ENCODE measurements around the gene PAM. TPM values are rescaled to one million over a fixed set of nuclear protein-coding genes. Genes with fewer than 3 reads are reported as not detected.

Gene PAM
- total and polyA plus RNA-seq, 7 donors = 14.3 to 261 (median 198) TPM

GRCh38 chr5:103006921-103007320, 251.8 kb downstream of the PAM start:
- H3K9me3 ChIP-seq = no peaks in the 10 kb centered on the region
- H3K27ac ChIP-seq = no peak overlapping the region
- peaks cover 0 to 51% (median 6%) of the 10 kb centered on the region in 4 donors for H3K36me3 ChIP-seq
- H3K27me3 ChIP-seq = no peaks in the 10 kb centered on the region
- TF ChIP-seq, protein P1, sequence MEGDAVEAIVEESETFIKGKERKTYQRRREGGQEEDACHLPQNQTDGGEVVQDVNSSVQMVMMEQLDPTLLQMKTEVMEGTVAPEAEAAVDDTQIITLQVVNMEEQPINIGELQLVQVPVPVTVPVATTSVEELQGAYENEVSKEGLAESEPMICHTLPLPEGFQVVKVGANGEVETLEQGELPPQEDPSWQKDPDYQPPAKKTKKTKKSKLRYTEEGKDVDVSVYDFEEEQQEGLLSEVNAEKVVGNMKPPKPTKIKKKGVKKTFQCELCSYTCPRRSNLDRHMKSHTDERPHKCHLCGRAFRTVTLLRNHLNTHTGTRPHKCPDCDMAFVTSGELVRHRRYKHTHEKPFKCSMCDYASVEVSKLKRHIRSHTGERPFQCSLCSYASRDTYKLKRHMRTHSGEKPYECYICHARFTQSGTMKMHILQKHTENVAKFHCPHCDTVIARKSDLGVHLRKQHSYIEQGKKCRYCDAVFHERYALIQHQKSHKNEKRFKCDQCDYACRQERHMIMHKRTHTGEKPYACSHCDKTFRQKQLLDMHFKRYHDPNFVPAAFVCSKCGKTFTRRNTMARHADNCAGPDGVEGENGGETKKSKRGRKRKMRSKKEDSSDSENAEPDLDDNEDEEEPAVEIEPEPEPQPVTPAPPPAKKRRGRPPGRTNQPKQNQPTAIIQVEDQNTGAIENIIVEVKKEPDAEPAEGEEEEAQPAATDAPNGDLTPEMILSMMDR (IDR thresholded peaks at IDR 0.05) = no peak
- TF ChIP-seq POLR2A (IDR thresholded peaks at IDR 0.05) = no peak
- TF ChIP-seq POLR2AphosphoS5 (IDR thresholded peaks at IDR 0.05) = no peak
- TF ChIP-seq EP300 (IDR thresholded peaks at IDR 0.05) = no peak
- no peak for DNase-seq
- H3K4me3 ChIP-seq = no peak overlapping the region
- WGBS, 2 donors = 82 to 85% methylated on average over 1 of the region's 1 CpG
- no peaks in the 10 kb centered on the region for H3K4me1 ChIP-seq
- intact Hi-C loops (cut with DNase I) = no loop called here

DNA sequence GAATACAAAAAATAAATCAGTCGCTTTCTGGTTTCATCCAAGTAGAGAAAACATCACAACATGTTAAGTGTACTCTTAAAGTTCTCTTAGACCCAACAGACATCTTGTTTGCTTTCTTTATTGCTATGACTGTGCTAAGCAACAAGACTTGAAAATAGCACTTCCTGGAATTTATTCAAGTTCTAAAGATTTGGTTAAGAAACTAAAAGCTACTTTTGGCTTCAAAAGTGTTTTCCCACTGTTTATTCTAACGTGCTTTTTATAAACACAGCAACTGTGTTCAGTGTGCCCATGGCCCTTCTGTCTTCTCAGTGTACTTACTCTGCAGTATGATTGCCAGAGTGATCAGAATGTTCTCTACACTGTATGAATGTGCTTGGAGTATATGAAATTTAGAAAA, 255.1 kb downstream of the PAM start:
- no peak overlapping the region for H3K27ac ChIP-seq
- H3K9me3 ChIP-seq = no peaks in the 10 kb centered on the region
- WGBS, 2 donors = 50 to 61% methylated on average over 2 of the region's 2 CpGs
- intact Hi-C loops (cut with DNase I) = no loop called here
- no peak for DNase-seq
- TF ChIP-seq, protein P1 (IDR thresholded peaks at IDR 0.05) = no peak
- TF ChIP-seq POLR2AphosphoS5 (IDR thresholded peaks at IDR 0.05) = no peak
- no peak overlapping the region for H3K4me3 ChIP-seq
- no peaks in the 10 kb centered on the region for H3K4me1 ChIP-seq
- no peaks in the 10 kb centered on the region for H3K27me3 ChIP-seq
- peaks cover 0 to 54% (median 6%) of the 10 kb centered on the region in 4 donors for H3K36me3 ChIP-seq

GRCh38 chr5:103013933-103014552, 258.9 kb downstream of the PAM start:
- no peak for TF ChIP-seq POLR2A (IDR thresholded peaks at IDR 0.05)
- no peak for TF ChIP-seq EP300 (IDR thresholded peaks at IDR 0.05)
- no peak for TF ChIP-seq POLR2AphosphoS5 (IDR thresholded peaks at IDR 0.05)
- TF ChIP-seq, protein P1 (IDR thresholded peaks at IDR 0.05) = no peak
- Histone ChIP-seq H3K9me3 (no peaks in the 10 kb centered on the region), H3K27ac (no peak overlapping the region), H3K27me3 (no peaks in the 10 kb centered on the region), H3K4me3 (no peak overlapping the region), H3K4me1 (no peaks in the 10 kb centered on the region), H3K36me3 (peaks cover 0 to 53% (median 3%) of the 10 kb centered on the region in 4 donors)
- 55 to 80% methylated on average over 1 of the region's 1 CpG for WGBS, 2 donors
- DNase-seq = no peak
- intact Hi-C loops (cut with DNase I) = no loop called here

- WGBS, 2 donors = 83 to 85% methylated on average over 2 of the region's 2 CpGs
- intact Hi-C loops (cut with DNase I) = no loop called here
- TF ChIP-seq POLR2AphosphoS5 (IDR thresholded peaks at IDR 0.05) (no peak), EP300 (IDR thresholded peaks at IDR 0.05) (no peak), POLR2A (IDR thresholded peaks at IDR 0.05) (no peak)
- TF ChIP-seq, protein P1 (IDR thresholded peaks at IDR 0.05) = no peak
- DNase-seq = no peak
- Histone ChIP-seq H3K27ac (no peak overlapping the region), H3K4me1 (no peaks in the 10 kb centered on the region), H3K27me3 (no peaks in the 10 kb centered on the region), H3K4me3 (no peak overlapping the region), H3K36me3 (peaks cover 0 to 53% (median 4%) of the 10 kb centered on the region in 4 donors), H3K9me3 (no peaks in the 10 kb centered on the region)
Measured at GRCh38 chr5:103014983-103015382, 259.9 kb downstream of the PAM start.

- Histone ChIP-seq H3K36me3 (peaks cover 0 to 57% (median 6%) of the 10 kb centered on the region in 4 donors), H3K9me3 (no peaks in the 10 kb centered on the region), H3K27ac (no peak overlapping the region), H3K4me1 (no peaks in the 10 kb centered on the region), H3K27me3 (no peaks in the 10 kb centered on the region), H3K4me3 (no peak overlapping the region)
- DNase-seq = no peak
- 92 to 96% methylated on average over 2 of the region's 2 CpGs for WGBS, 2 donors
- TF ChIP-seq, protein P1 (IDR thresholded peaks at IDR 0.05) = no peak
- TF ChIP-seq EP300 (IDR thresholded peaks at IDR 0.05) (no peak), POLR2A (IDR thresholded peaks at IDR 0.05) (no peak), POLR2AphosphoS5 (IDR thresholded peaks at IDR 0.05) (no peak)
- intact Hi-C loops (cut with DNase I) = no loop called here
Measured at GRCh38 chr5:103016167-103016566, 261.1 kb downstream of the PAM start.
